Caki2 (cell line): ENCODE measurements around the gene CTNNAL1. TPM values are rescaled to one million over a fixed set of nuclear protein-coding genes. Genes with fewer than 3 reads are reported as not detected.
"Not testable (repeated sequence)": the region's sequence is repeated elsewhere in the genome, so short reads cannot be mapped to it uniquely, and the experiment has no call there.

Experiments
- DNase-seq: peaks from one replicate; pipeline ENCODE4 v3.0.0-alpha.2; 2015; ENCODE audit warnings: low read depth
- in situ Hi-C: cut with HindIII; loops from 2 replicates; pipeline ENCODE4 v1.10.0; 2016; ENCODE audit warnings: low sequenced_read_pairs, low pct_unique_long_range_greater_than_20kb, mixed read lengths
- total RNA-seq: library from RNA; depleted of rRNA; stranded (reverse); fragments of >200 nt; shearing (Covaris generic); gene quantifications from 2 replicates; pipeline ENCODE4 v1.2.3, GENCODE V29; 2014; ENCODE audit warnings: low replicate concordance

Gene CTNNAL1
- total RNA-seq, 1 experiment from 2014 or later = 80.3 TPM

GRCh38 chr9:108956631-108957026 is 56.7 kb downstream of the CTNNAL1 start:
- in situ Hi-C loops = no loop called here
- DNase-seq = no peak

GRCh38 chr9:108956022-108956630 is 57.2 kb downstream of the CTNNAL1 start:
- in situ Hi-C loops = no loop called here
- DNase-seq = no peak

GRCh38 chr9:108953983-108954574 is 59.2 kb downstream of the CTNNAL1 start:
- in situ Hi-C loops = no loop called here
- peak; percentile 10 for DNase-seq

- DNase-seq = no peak
Observed at GRCh38 chr9:108951578-108951977, 61.7 kb downstream of the CTNNAL1 start.

GRCh38 chr9:108950168-108950567 is 63.1 kb downstream of the CTNNAL1 start:
- in situ Hi-C loops = no loop called here
- no peak for DNase-seq

More at GRCh38 chr9:108951578-108951977, 61.7 kb downstream of the CTNNAL1 start:
- in situ Hi-C loops = no loop called here

- in situ Hi-C loops = no loop called here
Observed at GRCh38 chr9:108939975-108940374, 73.3 kb downstream of the CTNNAL1 start.

GRCh38 chr9:108937561-108938305 is 75.6 kb downstream of the CTNNAL1 start:
- in situ Hi-C loops = no loop called here
- no peak for DNase-seq

More at GRCh38 chr9:108939975-108940374, 73.3 kb downstream of the CTNNAL1 start:
- DNase-seq = no peak

- DNase-seq = peak; percentile 70
- in situ Hi-C loops = no loop called here
Observed at GRCh38 chr9:108934323-108934893, 78.9 kb downstream of the CTNNAL1 start, which contains the start of gene ABITRAM. TSS of gene ABITRAM (plus strand) at chr9:108934400. CDS start at chr9:108934487, 87 bp downstream.

- in situ Hi-C loops = no loop called here
- peak; percentile 90 for DNase-seq
Observed at GRCh38 chr9:108933718-108934322, 79.5 kb downstream of the CTNNAL1 start, which contains the start of gene ELP1. TSS of gene ELP1 (minus strand) at chr9:108934124. CDS start at chr9:108931146, 2,978 bp downstream.

- in situ Hi-C loops = no loop called here
Observed at GRCh38 chr9:108933231-108933717, 80.0 kb downstream of the CTNNAL1 start.

GRCh38 chr9:108928386-108928785 is 84.9 kb downstream of the CTNNAL1 start:
- in situ Hi-C loops = no loop called here
- DNase-seq = no peak

More at GRCh38 chr9:108933231-108933717, 80.0 kb downstream of the CTNNAL1 start:
- no peak for DNase-seq

GRCh38 chr9:108924466-108924865 is 88.8 kb downstream of the CTNNAL1 start:
- in situ Hi-C loops = no loop called here
- no peak for DNase-seq

GRCh38 chr9:108921200-108921599 is 92.1 kb downstream of the CTNNAL1 start:
- DNase-seq = no peak
- in situ Hi-C loops = no loop called here

- in situ Hi-C loops, DNase-seq: not testable (repeated sequence)
Observed at GRCh38 chr9:108920401-108920800, 92.9 kb downstream of the CTNNAL1 start.

- DNase-seq = no peak
- in situ Hi-C loops = no loop called here
Observed at GRCh38 chr9:108919517-108919916, 93.8 kb downstream of the CTNNAL1 start.

- in situ Hi-C loops = no loop called here
- no peak for DNase-seq
Observed at GRCh38 chr9:108913391-108913790, 99.9 kb downstream of the CTNNAL1 start.

- in situ Hi-C loops = no loop called here
- no peak for DNase-seq
Observed at GRCh38 chr9:108911820-108912219, 101.5 kb downstream of the CTNNAL1 start.

GRCh38 chr9:108910914-108911313 is 102.4 kb downstream of the CTNNAL1 start:
- in situ Hi-C loops = no loop called here
- DNase-seq = no peak
